HepG2 (cell line): ENCODE measurements around the gene MAPK8IP3. TPM values are rescaled to one million over a fixed set of nuclear protein-coding genes. Genes with fewer than 3 reads are reported as not detected.

Experiments
- CREB1 ChIP-seq, 2 experiments: fragments of 450-650 bp in 1 of 2; IDR thresholded peaks; 2 replicates each; pipeline ENCODE4 v1.6.1; 2016 to 2017; ENCODE audit warnings: control low read depth in 1 of 2, mild to moderate bottlenecking in 1 of 2, missing compliant biosample characterization in 1 of 2, missing genetic modification characterization in 1 of 2
- JDP2 ChIP-seq: sonication (generic); formaldehyde crosslinking; IDR thresholded peaks from 2 replicates; pipeline ENCODE4 v1.8.1; 2022; ENCODE audit warnings: missing genetic modification reagents, borderline replicate concordance
- KAT7 ChIP-seq: IDR thresholded peaks from 2 replicates; pipeline ENCODE4 v1.6.1; 2018; ENCODE audit warnings: borderline replicate concordance, missing compliant biosample characterization
- LCORL ChIP-seq, 2 experiments: fragments of 450-650 bp in 1 of 2; sonication (generic) in 1 of 2; formaldehyde crosslinking in 1 of 2; IDR thresholded peaks; 2 replicates each; pipeline versions ENCODE4 v1.5.0 to v1.6.1; 2017 to 2020; ENCODE audit warnings: antibody characterized with exemption in 1 of 2, missing genetic modification reagents in 1 of 2
- POLR2AphosphoS5 ChIP-seq: IDR thresholded peaks from 2 replicates; pipeline ENCODE4 v1.6.1; 2012; ENCODE audit warnings: low read depth, low read length
- RAD21 ChIP-seq: fragments of 450-650 bp; formaldehyde crosslinking; IDR thresholded peaks from 2 replicates; pipeline ENCODE4 v1.5.0; 2020; ENCODE audit warnings: mild to moderate bottlenecking
- RARA ChIP-seq: IDR thresholded peaks from 2 replicates; pipeline ENCODE4 v1.6.1; 2016; ENCODE audit warnings: missing genetic modification reagents, missing compliant biosample characterization
- RCOR2 ChIP-seq: IDR thresholded peaks from 2 replicates; pipeline ENCODE4 v1.6.1; 2016; ENCODE audit warnings: missing biosample characterization, missing genetic modification reagents
- RFX5 ChIP-seq: IDR thresholded peaks from 2 replicates; pipeline ENCODE4 v1.6.1; 2011; ENCODE audit warnings: low read depth, low read length, improper control_type of control experiment
- SAP130 ChIP-seq: IDR thresholded peaks from 2 replicates; pipeline ENCODE4 v1.6.1; 2016; ENCODE audit warnings: low read depth
- SOX6 ChIP-seq, 2 experiments: fragments of 450-650 bp in 1 of 2; sonication (generic) in 1 of 2; formaldehyde crosslinking in 1 of 2; IDR thresholded peaks; 2 replicates each; pipeline versions ENCODE4 v1.4.0 to v1.6.1; 2017 to 2020; ENCODE audit warnings: antibody characterized with exemption in 1 of 2, mild to moderate bottlenecking in 1 of 2, missing genetic modification reagents in 1 of 2
- SP5 ChIP-seq: IDR thresholded peaks from 2 replicates; pipeline ENCODE4 v1.6.1; 2016; ENCODE audit warnings: low read depth, borderline replicate concordance
- SPEN ChIP-seq: sonication (generic); formaldehyde crosslinking; IDR thresholded peaks from 2 replicates; pipeline ENCODE4 v1.5.1; 2020; ENCODE audit warnings: low read depth, mild to moderate bottlenecking, missing genetic modification reagents
- STAG1 ChIP-seq: sonication (generic); formaldehyde crosslinking; IDR thresholded peaks from 2 replicates; pipeline ENCODE4 v1.4.0; 2020; ENCODE audit warnings: missing genetic modification reagents
- SUZ12 ChIP-seq: fragments of 150-350 bp; IDR thresholded peaks from 2 replicates; pipeline ENCODE4 v1.6.1; 2014; ENCODE audit warnings: low read depth, low read length
- WIZ ChIP-seq: sonication (generic); formaldehyde crosslinking; IDR thresholded peaks from 2 replicates; pipeline ENCODE4 v1.5.1; 2020; ENCODE audit warnings: mild to moderate bottlenecking, missing genetic modification reagents
- ZBTB38 ChIP-seq: sonication (generic); formaldehyde crosslinking; IDR thresholded peaks from 2 replicates; pipeline ENCODE4 v1.5.1; 2020; ENCODE audit warnings: mild to moderate bottlenecking, missing genetic modification reagents
- ZFX ChIP-seq: sonication (generic); formaldehyde crosslinking; IDR thresholded peaks from 2 replicates; pipeline ENCODE4 v1.4.0; 2020; ENCODE audit warnings: mild to moderate bottlenecking, low read depth, missing genetic modification reagents, moderate library complexity
- ZKSCAN5 ChIP-seq: sonication (generic); formaldehyde crosslinking; IDR thresholded peaks from 2 replicates; pipeline ENCODE4 v1.5.1; 2020; ENCODE audit warnings: mild to moderate bottlenecking, missing genetic modification reagents
- ZNF143 ChIP-seq: sonication (generic); formaldehyde crosslinking; IDR thresholded peaks from 2 replicates; pipeline ENCODE4 v1.4.0; 2020; ENCODE audit warnings: missing genetic modification reagents
- ZNF160 ChIP-seq: sonication (generic); formaldehyde crosslinking; IDR thresholded peaks from 2 replicates; pipeline ENCODE4 v1.8.0; 2022; ENCODE audit warnings: mild to moderate bottlenecking, inconsistent platforms, missing genetic modification reagents
- ZNF296 ChIP-seq: sonication (generic); formaldehyde crosslinking; conservative IDR thresholded peaks from 2 replicates; pipeline ENCODE4 v1.5.0; 2020; ENCODE audit warnings: mild to moderate bottlenecking, missing genetic modification reagents
- ZNF317 ChIP-seq: sonication (generic); formaldehyde crosslinking; IDR thresholded peaks from 2 replicates; pipeline ENCODE4 v1.5.0; 2020; ENCODE audit warnings: mild to moderate bottlenecking, missing genetic modification reagents
- ZNF331 ChIP-seq: sonication (generic); formaldehyde crosslinking; IDR thresholded peaks from 2 replicates; pipeline ENCODE4 v1.4.0; 2020; ENCODE audit warnings: missing genetic modification reagents
- ZNF383 ChIP-seq: sonication (generic); formaldehyde crosslinking; IDR thresholded peaks from 2 replicates; pipeline ENCODE4 v1.4.0; 2020; ENCODE audit warnings: missing genetic modification reagents, mild to moderate bottlenecking, borderline replicate concordance
- ZNF556 ChIP-seq: sonication (generic); formaldehyde crosslinking; IDR thresholded peaks from 2 replicates; pipeline ENCODE4 v1.4.0; 2020; ENCODE audit warnings: mild to moderate bottlenecking, missing genetic modification reagents, borderline replicate concordance
- ZNF629 ChIP-seq: sonication (generic); formaldehyde crosslinking; conservative IDR thresholded peaks from 2 replicates; pipeline ENCODE4 v1.5.0; 2020; ENCODE audit warnings: missing genetic modification reagents
- polyA plus RNA-seq, 8 experiments: library from polyadenylated mRNA; depleted of rRNA in 3 of 8; stranded (reverse) in 7 of 8; unstranded in 1 of 8; fragments of >200 nt; fragmentation: Illumina TruSeq in 4 of 8; extraction: Trizol in 4 of 8; gene quantifications; 2 replicates each; pipeline versions ENCODE4 v1.2.1 to v1.2.3, GENCODE V29; 2011 to 2016; ENCODE audit warnings: low read depth in 4 of 8, missing spikeins in 1 of 8, mixed read lengths in 1 of 8; ENCODE audit not compliant: insufficient read depth in 1 of 8
- total RNA-seq, 5 experiments: library from RNA; depleted of rRNA; stranded (reverse); fragments of >200 nt; fragmentation: Illumina TruSeq; extraction: Trizol; gene quantifications; 2 replicates each; pipeline ENCODE4 v1.2.3, GENCODE V29; 2016; ENCODE audit warnings: low read depth in 1 of 5
- TF ChIP-seq, protein P1 (sequence below): conservative IDR thresholded peaks from 2 replicates; pipeline ENCODE4 v1.6.1; 2018; ENCODE audit warnings: missing genetic modification reagents
- TF ChIP-seq, protein P2 (sequence below): sonication (generic); formaldehyde crosslinking; IDR thresholded peaks from 2 replicates; pipeline ENCODE4 v1.5.1; 2020; ENCODE audit warnings: mild to moderate bottlenecking, moderate library complexity, missing genetic modification reagents
- TF ChIP-seq, protein P3 (sequence below): sonication (generic); formaldehyde crosslinking; IDR thresholded peaks from 2 replicates; pipeline ENCODE4 v1.5.1; 2020; ENCODE audit warnings: missing genetic modification reagents, mild to moderate bottlenecking, borderline replicate concordance

MAPK8IP3 gene
- total and polyA plus RNA-seq, 2 of the 13 experiments (the other 11 are each of a cell fraction or from before 2014, with no cell fraction given) = 25.1 to 41.7 TPM

GRCh38 chr16:1688807-1689560 lies 17.0 kb upstream of the MAPK8IP3 start (continued):
- TF ChIP-seq RARA (CRISPR knock-in tag) (peak; percentile 65), ZKSCAN5 (CRISPR knock-in tag) (no peak), ZNF383 (CRISPR knock-in tag) (no peak), ZNF556 (CRISPR knock-in tag) (no peak), ZNF629 (no peak), ZNF331 (CRISPR knock-in tag) (0 out of 2 replicates have a peak, but pooled peaks have one; percentile 31), POLR2AphosphoS5 (no peak), STAG1 (CRISPR knock-in tag) (no peak), CREB1 (IDR thresholded peaks at IDR 0.05) (peak; percentile 61), CREB1 (CRISPR knock-in tag; IDR thresholded peaks at IDR 0.05) (no peak), JDP2 (CRISPR knock-in tag) (no peak), ZNF296 (no peak), RCOR2 (CRISPR knock-in tag) (0 out of 2 replicates have a peak, but pooled peaks have one; percentile 23), ZNF143 (CRISPR knock-in tag) (no peak), KAT7 (CRISPR knock-in tag) (no peak), ZNF160 (CRISPR knock-in tag) (no peak), WIZ (CRISPR knock-in tag) (no peak), RAD21 (CRISPR knock-in tag) (no peak), ZNF317 (CRISPR knock-in tag) (peak; percentile 29; the same call in 1 of the 2 replicates), SAP130 (CRISPR knock-in tag) (peak; percentile 83), ZFX (CRISPR knock-in tag) (no peak), ZBTB38 (peak; percentile 96), SPEN (CRISPR knock-in tag) (no peak), SUZ12 (no peak), RFX5 (no peak), SOX6 (IDR thresholded peaks at IDR 0.05) (no peak), SOX6 (CRISPR knock-in tag; IDR thresholded peaks at IDR 0.05) (peak; percentile 70; the same call in 1 of the 2 replicates), SP5 (CRISPR knock-in tag) (no peak), LCORL (IDR thresholded peaks at IDR 0.05) (no peak), LCORL (CRISPR knock-in tag; IDR thresholded peaks at IDR 0.05) (no peak)
- TF ChIP-seq, protein P1, sequence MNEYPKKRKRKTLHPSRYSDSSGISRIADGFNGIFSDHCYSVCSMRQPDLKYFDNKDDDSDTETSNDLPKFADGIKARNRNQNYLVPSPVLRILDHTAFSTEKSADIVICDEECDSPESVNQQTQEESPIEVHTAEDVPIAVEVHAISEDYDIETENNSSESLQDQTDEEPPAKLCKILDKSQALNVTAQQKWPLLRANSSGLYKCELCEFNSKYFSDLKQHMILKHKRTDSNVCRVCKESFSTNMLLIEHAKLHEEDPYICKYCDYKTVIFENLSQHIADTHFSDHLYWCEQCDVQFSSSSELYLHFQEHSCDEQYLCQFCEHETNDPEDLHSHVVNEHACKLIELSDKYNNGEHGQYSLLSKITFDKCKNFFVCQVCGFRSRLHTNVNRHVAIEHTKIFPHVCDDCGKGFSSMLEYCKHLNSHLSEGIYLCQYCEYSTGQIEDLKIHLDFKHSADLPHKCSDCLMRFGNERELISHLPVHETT (CRISPR knock-in tag) = no peak
- TF ChIP-seq, protein P2, sequence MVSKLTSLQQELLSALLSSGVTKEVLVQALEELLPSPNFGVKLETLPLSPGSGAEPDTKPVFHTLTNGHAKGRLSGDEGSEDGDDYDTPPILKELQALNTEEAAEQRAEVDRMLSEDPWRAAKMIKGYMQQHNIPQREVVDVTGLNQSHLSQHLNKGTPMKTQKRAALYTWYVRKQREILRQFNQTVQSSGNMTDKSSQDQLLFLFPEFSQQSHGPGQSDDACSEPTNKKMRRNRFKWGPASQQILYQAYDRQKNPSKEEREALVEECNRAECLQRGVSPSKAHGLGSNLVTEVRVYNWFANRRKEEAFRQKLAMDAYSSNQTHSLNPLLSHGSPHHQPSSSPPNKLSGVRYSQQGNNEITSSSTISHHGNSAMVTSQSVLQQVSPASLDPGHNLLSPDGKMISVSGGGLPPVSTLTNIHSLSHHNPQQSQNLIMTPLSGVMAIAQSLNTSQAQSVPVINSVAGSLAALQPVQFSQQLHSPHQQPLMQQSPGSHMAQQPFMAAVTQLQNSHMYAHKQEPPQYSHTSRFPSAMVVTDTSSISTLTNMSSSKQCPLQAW (CRISPR knock-in tag) = no peak
- TF ChIP-seq, protein P3, sequence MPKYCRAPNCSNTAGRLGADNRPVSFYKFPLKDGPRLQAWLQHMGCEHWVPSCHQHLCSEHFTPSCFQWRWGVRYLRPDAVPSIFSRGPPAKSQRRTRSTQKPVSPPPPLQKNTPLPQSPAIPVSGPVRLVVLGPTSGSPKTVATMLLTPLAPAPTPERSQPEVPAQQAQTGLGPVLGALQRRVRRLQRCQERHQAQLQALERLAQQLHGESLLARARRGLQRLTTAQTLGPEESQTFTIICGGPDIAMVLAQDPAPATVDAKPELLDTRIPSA (CRISPR knock-in tag) = no peak
